Heart right ventricle (tissue), 16 donors: ENCODE results near the gene PKIG. TPM values are rescaled to one million over a fixed set of nuclear protein-coding genes. Genes with fewer than 3 reads are reported as not detected.
A peak's percentile ranks its signal among the peaks of the same experiment; 100 is the strongest.

Source experiments
- ATAC-seq, 8 donors: fragments of 200-7000 bp; cut with Tn5 transposase; one replicate each; pipeline ENCODE4 v1.9.1; 2020; ENCODE audit warnings: mild to moderate bottlenecking in 8 of 8, moderate library complexity in 8 of 8, moderate number of reproducible peaks in 1 of 8
- DNase-seq, 2 donors: peaks; one replicate each; pipeline ENCODE4 v3.0.0-alpha.2; 2020
- H3K27ac ChIP-seq, 10 donors: fragments of 200-600 bp; sonication (generic) in 2 of 10; one replicate each; pipeline versions ENCODE4 v1.5.0 to v1.8.0; 2020 to 2022; ENCODE audit warnings: mild to moderate bottlenecking in 3 of 10
- H3K27me3 ChIP-seq, 7 donors: fragments of 200-600 bp; one replicate each; pipeline ENCODE4 v1.8.0; 2021 to 2022; ENCODE audit warnings: mild to moderate bottlenecking in 2 of 7
- H3K36me3 ChIP-seq, 9 donors: fragments of 200-600 bp; sonication (generic) in 1 of 9; one replicate each; pipeline versions ENCODE4 v1.5.0 to v1.8.0; 2020 to 2022; ENCODE audit warnings: mild to moderate bottlenecking in 2 of 9
- H3K4me1 ChIP-seq, 9 donors: fragments of 200-600 bp; sonication (generic) in 1 of 9; one replicate each; pipeline versions ENCODE4 v1.5.0 to v1.8.0; 2020 to 2022; ENCODE audit warnings: mild to moderate bottlenecking in 4 of 9
- H3K4me3 ChIP-seq, 10 donors: fragments of 200-600 bp; sonication (generic) in 2 of 10; one replicate each; pipeline versions ENCODE4 v1.5.0 to v1.8.0; 2020 to 2022; ENCODE audit warnings: mild to moderate bottlenecking in 7 of 10, moderate library complexity in 2 of 10
- H3K9me3 ChIP-seq, 11 donors: fragments of 200-600 bp in 10 of 11; sonication (generic) in 2 of 11; one replicate each; pipeline versions ENCODE4 v1.5.0 to v1.8.0; 2013 to 2022; ENCODE audit warnings: mild to moderate bottlenecking in 2 of 11, control low read depth in 1 of 11, moderate library complexity in 1 of 11
- WGBS, 2 donors: extraction: QIAGEN DNeasy Blood & Tissue Kit; methylation state at CpG; one replicate each; pipeline ENCODE4 v1.1.7; 2013; ENCODE audit warnings: inconsistent platforms in 1 of 2; 5-methylcytosine and 5-hydroxymethylcytosine counted together
- intact Hi-C, 10 donors: fragments of 100-400 bp; cut with DNase I; formaldehyde crosslinking; loops; one replicate each; pipeline versions ENCODE4 v1.11.1 to v1.14.2; 2022
- polyA plus RNA-seq, 2 donors: library from polyadenylated mRNA; stranded (reverse); fragments of 200-250 nt; gene quantifications; one replicate each; pipeline ENCODE4 v1.2.3, GENCODE V29; 2013
- total RNA-seq, 10 donors: library from RNA; stranded (reverse); fragmentation: NEBNext Ultra II Directional in 3 of 10; extraction: Animal tissue kit (Norgen Biotek cat#: 25700) in 3 of 10; gene quantifications; one replicate each; pipeline versions ENCODE4 v1.2.1 to v1.2.4, GENCODE V29; 2021 to 2023
- TF ChIP-seq, protein P1 (sequence below), 9 donors: fragments of 200-600 bp; sonication (generic) in 2 of 9; IDR thresholded peaks; one replicate each; pipeline versions ENCODE4 v1.5.0 to v1.8.0; 2021 to 2022; ENCODE audit warnings: antibody characterized with exemption in 9 of 9, mild to moderate bottlenecking in 5 of 9, moderate library complexity in 1 of 9
- donor health status: Arrhythmogenic right ventricular cardiomyopathy.
- donor health status: ischemic (EF 13 %, LVEDD 7.1; RV severe dilation, severe dysfunction).
- donor health status: healthy with polysubstance abuse.
- donor health status: DM: no; HTN: yes; CAD: no.
- donor health status: DM: no; HTN: no; CAD: no.
- donor health status: ischemic (EF 25% LVEDD 6.9; RV normal size, moderate dysfunction).
- donor health status: ischemic (EF 25% LVEDD 5.7; RV mildly dilated, moderate dysfunction).
- donor health status: healthy.
- donor health status: DM: yes; HTN: yes; CAD: no.
- donor health status: Ischemic cardiomyopathy.
- donor health status: ischemic (EF 35%, LVEDD 5.7; RV mildly dilated, moderate dysfunction).
- donor health status: nonischemic (EF 11% LVEDD 7.7; RV severe dilation, severe dysfunction).
- donor health status: DM: yes; HTN: yes; CAD: no.
- donor health status: PGD.
- donor health status: ischemic (EF 29% LVEDD 5.4; RV normal size, mild dysfunction).
- donor health status: nonischemic (EF 23%, LVEDD 6.1; RV moderate dilation, normal function).

The PKIG gene
- total and polyA plus RNA-seq, 12 donors, result 155 to 342 (median 210) TPM

DNA sequence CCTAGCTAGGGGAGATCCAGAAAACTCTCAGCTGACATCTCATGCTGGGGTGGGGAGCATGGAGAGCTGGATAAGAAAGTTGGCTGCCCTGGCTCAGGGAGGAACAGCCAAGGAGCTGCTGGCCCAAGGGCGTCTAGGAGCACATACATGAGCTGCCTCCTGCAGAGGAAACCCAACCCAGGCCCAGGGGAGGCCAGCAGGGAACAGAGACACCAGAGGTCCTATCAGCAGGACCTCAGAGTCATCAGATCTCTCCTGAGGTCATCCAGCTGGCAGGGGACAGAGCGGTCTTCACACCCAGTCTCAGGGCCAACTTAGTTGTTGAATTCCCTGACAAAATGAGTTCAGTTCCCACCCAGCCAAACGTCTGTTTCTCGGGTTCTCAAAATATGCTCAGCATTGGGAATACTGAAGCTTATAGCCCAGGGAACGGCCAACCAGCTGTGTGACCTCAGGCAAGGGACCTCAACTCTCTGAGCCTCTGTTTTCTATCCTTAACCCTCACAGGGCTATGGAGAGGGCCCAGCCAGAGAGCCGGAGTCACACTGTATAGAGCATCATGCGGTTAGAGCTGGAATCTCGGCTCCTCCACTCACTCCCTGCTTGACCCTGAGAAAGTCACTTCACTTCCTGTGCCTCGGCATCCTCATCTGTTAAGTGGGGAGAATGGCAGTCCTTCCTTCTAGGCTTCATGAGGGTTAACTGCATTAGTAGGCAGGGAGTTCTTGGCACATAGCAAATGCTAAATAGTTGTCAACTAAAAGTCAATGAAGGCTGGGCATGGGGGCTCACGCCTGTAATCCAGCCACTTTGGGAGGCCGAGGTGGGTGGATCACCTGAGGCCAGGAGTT is 55.4 kb downstream of the PKIG start:
- ATAC-seq (peak; percentile 77 to 92 (median 86)), DNase-seq (peak; percentile 80 to 85)
- peaks cover 0 to 5% (median 0%) of the 10 kb centered on the region in 11 donors for H3K9me3 ChIP-seq
- peaks cover 14 to 79% (median 55%) of the 10 kb centered on the region in 9 donors for H3K4me1 ChIP-seq
- no peaks in the 10 kb centered on the region for H3K27me3 ChIP-seq
- H3K36me3 ChIP-seq, result peaks cover 0 to 23% (median 4%) of the 10 kb centered on the region in 9 donors
- 50 to 69% methylated on average over 11 of the region's 11 CpGs for WGBS, 2 donors
- peak overlapping the region; percentile 29 to 85 (median 72) for H3K27ac ChIP-seq
- TF ChIP-seq, protein P1, sequence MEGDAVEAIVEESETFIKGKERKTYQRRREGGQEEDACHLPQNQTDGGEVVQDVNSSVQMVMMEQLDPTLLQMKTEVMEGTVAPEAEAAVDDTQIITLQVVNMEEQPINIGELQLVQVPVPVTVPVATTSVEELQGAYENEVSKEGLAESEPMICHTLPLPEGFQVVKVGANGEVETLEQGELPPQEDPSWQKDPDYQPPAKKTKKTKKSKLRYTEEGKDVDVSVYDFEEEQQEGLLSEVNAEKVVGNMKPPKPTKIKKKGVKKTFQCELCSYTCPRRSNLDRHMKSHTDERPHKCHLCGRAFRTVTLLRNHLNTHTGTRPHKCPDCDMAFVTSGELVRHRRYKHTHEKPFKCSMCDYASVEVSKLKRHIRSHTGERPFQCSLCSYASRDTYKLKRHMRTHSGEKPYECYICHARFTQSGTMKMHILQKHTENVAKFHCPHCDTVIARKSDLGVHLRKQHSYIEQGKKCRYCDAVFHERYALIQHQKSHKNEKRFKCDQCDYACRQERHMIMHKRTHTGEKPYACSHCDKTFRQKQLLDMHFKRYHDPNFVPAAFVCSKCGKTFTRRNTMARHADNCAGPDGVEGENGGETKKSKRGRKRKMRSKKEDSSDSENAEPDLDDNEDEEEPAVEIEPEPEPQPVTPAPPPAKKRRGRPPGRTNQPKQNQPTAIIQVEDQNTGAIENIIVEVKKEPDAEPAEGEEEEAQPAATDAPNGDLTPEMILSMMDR (IDR thresholded peaks at IDR 0.05), result no peak
- no peak overlapping the region for H3K4me3 ChIP-seq
- intact Hi-C loops, result no loop called here

DNA sequence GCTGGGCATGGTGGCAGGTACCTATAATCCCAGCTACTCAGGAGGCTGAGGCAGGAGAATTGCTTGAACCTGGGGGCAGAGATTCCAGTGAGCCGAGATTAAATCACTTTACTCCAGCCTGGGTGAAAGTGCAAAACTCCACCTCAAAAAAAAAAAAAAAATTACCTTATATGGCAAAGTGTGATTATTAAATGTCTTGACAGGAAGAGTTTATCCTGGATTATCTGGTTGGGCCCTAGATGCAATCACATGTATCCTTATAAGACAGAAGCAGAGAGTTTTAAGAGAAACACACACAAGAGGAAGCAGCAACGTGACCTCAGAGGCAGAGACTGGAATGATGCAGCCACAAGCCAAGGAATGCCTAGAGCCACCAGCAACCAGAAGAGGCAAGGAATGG is 58.1 kb downstream of the PKIG start:
- peaks cover 0 to 5% (median 0%) of the 10 kb centered on the region in 11 donors for H3K9me3 ChIP-seq
- TF ChIP-seq, protein P1 (IDR thresholded peaks at IDR 0.05), result no peak
- no peak overlapping the region for H3K4me3 ChIP-seq
- DNase-seq (no peak), ATAC-seq (no peak)
- peaks cover 19 to 76% (median 60%) of the 10 kb centered on the region in 9 donors for H3K4me1 ChIP-seq
- H3K27me3 ChIP-seq, result no peaks in the 10 kb centered on the region
- intact Hi-C loops, result no loop called here
- peaks cover 0 to 9% (median under 1%) of the 10 kb centered on the region in 9 donors for H3K36me3 ChIP-seq
- peak overlapping the region in 2 of 10 donors; percentile 15 to 85 for H3K27ac ChIP-seq
- 95 to 97% methylated on average over 2 of the region's 2 CpGs for WGBS, 2 donors

DNA sequence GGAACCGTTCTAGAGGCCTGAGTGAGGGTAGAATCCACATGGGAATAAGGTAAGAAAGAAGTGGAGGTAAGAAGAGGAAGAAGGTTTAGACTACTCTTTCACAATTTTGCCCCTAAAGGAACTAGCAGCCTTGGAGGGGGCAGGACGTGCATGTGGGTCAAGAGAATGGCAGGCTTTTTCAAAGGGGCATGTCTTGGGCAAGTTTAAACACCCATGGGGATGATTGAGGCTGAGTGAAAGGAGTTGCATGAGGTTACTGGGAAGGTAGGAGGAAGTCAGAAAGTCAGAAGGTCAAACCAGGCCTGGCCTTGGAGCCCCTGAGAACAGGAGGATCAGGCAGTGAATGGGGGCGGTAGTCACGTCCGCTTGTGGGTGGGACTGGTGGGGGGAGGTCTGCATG is 58.9 kb downstream of the PKIG start:
- no peaks in the 10 kb centered on the region for H3K27me3 ChIP-seq
- no peak overlapping the region for H3K4me3 ChIP-seq
- H3K27ac ChIP-seq, result peak overlapping the region in 3 of 10 donors; percentile 83 to 90 (median 85)
- intact Hi-C loops, result no loop called here
- peaks cover 0 to 5% (median 0%) of the 10 kb centered on the region in 11 donors for H3K9me3 ChIP-seq
- DNase-seq (no peak), ATAC-seq (no peak)
- peaks cover 0 to 1% (median 0%) of the 10 kb centered on the region in 9 donors for H3K36me3 ChIP-seq
- peaks cover 23 to 76% (median 62%) of the 10 kb centered on the region in 9 donors for H3K4me1 ChIP-seq
- 84 to 93% methylated on average over 5 of the region's 5 CpGs for WGBS, 2 donors
- TF ChIP-seq, protein P1 (IDR thresholded peaks at IDR 0.05), result no peak

DNA sequence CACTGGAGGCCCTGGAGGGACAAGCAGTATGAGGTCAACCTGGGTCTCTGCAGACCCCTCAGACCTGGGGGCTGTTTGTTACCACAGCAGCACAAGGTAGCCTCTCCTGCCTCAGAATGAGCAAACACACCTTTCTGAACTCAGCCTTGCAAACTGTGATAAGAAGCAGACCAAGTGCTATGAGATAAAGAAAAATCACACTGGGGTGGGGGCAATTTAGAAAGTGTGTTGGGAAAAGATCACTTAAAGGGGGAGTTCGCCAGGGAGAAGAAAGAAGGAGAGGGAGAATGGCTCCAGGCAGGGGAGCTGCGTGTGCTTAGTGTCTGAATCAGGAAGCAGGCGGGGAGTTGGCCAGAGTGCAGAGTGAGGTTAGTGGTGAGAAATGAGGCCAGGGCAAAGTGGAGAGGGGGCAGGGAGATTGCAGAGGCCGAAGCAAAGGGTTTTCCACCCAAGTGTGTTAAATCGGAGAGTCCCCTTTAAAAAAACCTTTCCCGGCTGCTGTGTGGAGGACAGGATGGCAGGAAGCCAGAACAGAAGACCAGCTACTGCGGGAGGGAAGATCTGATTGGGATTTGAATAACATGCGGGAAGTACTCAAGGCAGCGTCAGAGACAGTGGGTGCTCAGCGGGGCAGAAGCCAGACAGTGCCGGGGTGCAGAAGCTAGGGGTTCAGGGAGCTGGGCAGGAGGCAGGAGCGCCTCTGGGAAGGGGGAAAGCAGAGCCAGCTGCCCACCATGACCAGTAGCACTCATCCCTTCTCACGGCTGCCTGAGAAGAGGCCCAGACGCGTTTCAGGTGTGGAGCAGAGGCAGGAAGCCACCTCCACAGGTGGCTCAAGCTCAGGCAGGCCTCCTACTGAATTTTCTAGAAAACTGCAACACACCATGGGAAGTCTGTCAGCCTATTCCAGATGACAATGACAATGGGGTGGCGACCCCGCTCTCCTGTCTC is 60.1 kb downstream of the PKIG start:
- Histone ChIP-seq H3K36me3 (peaks cover 0 to 7% (median 0%) of the 10 kb centered on the region in 9 donors), H3K4me1 (peaks cover 27 to 78% (median 64%) of the 10 kb centered on the region in 9 donors), H3K9me3 (peaks cover 0 to 5% (median 0%) of the 10 kb centered on the region in 11 donors), H3K4me3 (peak overlapping the region in 9 of 10 donors; percentile 10 to 37 (median 21)), H3K27ac (peak overlapping the region; percentile 63 to 91 (median 83)), H3K27me3 (no peaks in the 10 kb centered on the region)
- DNase-seq (peak; percentile 68 to 77), ATAC-seq (peak; percentile 45 to 72 (median 68))
- intact Hi-C loops, result no loop called here
- 15 to 19% methylated on average over 17 of the region's 17 CpGs for WGBS, 2 donors
- TF ChIP-seq, protein P1 (IDR thresholded peaks at IDR 0.05), result no peak
